ENCODE measurements around the gene SYTL5. TPM values are rescaled to one million over a fixed set of nuclear protein-coding genes. Genes with fewer than 3 reads are reported as not detected.

The SYTL5 gene
- total RNA-seq, 4 donors from 2014 or later = not detected

DNA sequence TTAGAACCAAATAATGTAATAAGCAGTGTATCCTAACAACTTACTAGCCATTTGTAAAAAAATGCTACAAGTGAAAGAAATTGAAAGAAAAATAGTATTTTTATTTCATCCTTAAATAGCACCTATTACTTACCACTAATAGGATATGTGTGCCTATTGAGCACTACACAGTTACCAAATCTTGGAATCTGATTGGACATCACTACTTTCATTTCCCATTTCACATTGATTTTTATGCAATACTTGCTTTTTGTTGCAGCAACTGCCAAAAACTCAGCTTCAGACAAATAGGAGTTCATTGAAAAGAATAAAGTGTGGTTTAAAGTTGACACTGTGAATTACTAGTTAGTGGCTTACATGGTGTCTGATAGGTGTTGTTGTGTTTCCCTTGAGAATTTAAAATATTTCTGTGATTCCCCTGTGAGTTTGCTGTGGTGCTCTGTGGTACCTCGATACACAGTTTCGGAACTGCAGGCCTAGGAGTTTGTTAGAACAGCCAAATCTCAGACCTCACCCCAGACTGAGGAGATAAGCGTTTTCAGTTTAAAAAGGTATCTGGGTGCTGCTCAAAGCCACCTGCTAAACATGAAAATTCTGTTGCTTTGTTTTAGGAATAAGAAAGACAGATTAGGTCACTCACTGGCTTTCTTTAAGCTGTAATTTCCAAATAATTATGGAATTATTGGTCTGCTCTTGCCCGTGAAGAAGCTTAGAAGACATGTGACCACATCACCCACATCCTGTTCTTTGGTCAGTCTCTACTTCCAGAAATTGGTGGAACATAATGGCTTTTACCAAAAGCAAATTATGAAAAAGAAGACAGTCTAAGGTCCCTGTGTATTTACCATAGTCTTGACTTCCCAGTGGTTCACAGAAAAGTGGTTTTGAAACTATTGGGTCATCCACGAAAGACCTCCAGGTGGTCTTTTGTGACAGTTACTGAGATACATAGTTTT is 97.8 kb downstream of the SYTL5 start:
- TF ChIP-seq EP300 (IDR thresholded peaks at IDR 0.05) (no peak), POLR2A (IDR thresholded peaks at IDR 0.05; ENCODE audit: low read depth) (no peak), POLR2AphosphoS5 (IDR thresholded peaks at IDR 0.05) (no peak)
- TF ChIP-seq, protein P1, sequence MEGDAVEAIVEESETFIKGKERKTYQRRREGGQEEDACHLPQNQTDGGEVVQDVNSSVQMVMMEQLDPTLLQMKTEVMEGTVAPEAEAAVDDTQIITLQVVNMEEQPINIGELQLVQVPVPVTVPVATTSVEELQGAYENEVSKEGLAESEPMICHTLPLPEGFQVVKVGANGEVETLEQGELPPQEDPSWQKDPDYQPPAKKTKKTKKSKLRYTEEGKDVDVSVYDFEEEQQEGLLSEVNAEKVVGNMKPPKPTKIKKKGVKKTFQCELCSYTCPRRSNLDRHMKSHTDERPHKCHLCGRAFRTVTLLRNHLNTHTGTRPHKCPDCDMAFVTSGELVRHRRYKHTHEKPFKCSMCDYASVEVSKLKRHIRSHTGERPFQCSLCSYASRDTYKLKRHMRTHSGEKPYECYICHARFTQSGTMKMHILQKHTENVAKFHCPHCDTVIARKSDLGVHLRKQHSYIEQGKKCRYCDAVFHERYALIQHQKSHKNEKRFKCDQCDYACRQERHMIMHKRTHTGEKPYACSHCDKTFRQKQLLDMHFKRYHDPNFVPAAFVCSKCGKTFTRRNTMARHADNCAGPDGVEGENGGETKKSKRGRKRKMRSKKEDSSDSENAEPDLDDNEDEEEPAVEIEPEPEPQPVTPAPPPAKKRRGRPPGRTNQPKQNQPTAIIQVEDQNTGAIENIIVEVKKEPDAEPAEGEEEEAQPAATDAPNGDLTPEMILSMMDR (IDR thresholded peaks at IDR 0.05) = no peak
- intact Hi-C loops (cut with DNase I) = no loop called here
- no peaks in the 10 kb centered on the region for H3K36me3 ChIP-seq
- no peak overlapping the region for H3K4me3 ChIP-seq
- no peaks in the 10 kb centered on the region for H3K4me1 ChIP-seq
- H3K27me3 ChIP-seq = no peaks in the 10 kb centered on the region
- WGBS = 70% methylated on average over 5 of the region's 5 CpGs
- peaks cover 0 to 10% (median 0%) of the 10 kb centered on the region in 4 donors for H3K9me3 ChIP-seq
- DNase-seq (ENCODE audit: extremely low spot score) = no peak
- no peak overlapping the region for H3K27ac ChIP-seq (replicated peaks in 1 of 4)

DNA sequence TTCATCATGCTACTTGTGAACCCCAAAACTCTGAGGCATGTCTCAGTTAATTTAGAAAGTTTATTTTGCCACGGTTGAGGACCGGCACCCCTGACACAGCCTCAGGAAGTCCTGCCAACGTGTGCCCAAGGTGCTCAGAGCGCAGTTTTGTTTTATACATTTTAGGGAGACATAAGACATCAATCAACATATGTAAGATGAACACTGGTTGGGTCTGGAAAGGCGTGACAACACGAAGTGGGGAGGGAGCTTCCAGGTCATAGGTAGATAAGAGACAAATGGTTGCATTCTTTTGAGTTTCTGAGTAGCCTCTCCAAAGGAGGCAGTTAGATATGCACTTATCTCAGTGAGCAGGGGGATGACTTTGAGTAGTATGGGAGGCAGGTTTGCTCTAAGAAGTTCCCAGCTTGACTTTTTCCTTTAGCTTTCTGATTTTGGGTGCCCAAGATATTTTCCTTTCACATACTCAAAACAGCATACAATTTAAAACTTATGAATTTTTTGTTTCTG is 98.9 kb downstream of the SYTL5 start:
- no peak overlapping the region for H3K27ac ChIP-seq (replicated peaks in 1 of 4)
- H3K27me3 ChIP-seq = no peaks in the 10 kb centered on the region
- no peak for TF ChIP-seq POLR2A (IDR thresholded peaks at IDR 0.05; ENCODE audit: low read depth)
- TF ChIP-seq, protein P1 (IDR thresholded peaks at IDR 0.05) = no peak
- no peak for TF ChIP-seq POLR2AphosphoS5 (IDR thresholded peaks at IDR 0.05)
- TF ChIP-seq EP300 (IDR thresholded peaks at IDR 0.05) = no peak
- H3K4me1 ChIP-seq = no peaks in the 10 kb centered on the region
- WGBS = 63% methylated on average over 6 of the region's 6 CpGs
- H3K4me3 ChIP-seq = no peak overlapping the region
- no peak for DNase-seq (ENCODE audit: extremely low spot score)
- H3K36me3 ChIP-seq = no peaks in the 10 kb centered on the region
- no peaks in the 10 kb centered on the region for H3K9me3 ChIP-seq
- intact Hi-C loops (cut with DNase I) = no loop called here

DNA sequence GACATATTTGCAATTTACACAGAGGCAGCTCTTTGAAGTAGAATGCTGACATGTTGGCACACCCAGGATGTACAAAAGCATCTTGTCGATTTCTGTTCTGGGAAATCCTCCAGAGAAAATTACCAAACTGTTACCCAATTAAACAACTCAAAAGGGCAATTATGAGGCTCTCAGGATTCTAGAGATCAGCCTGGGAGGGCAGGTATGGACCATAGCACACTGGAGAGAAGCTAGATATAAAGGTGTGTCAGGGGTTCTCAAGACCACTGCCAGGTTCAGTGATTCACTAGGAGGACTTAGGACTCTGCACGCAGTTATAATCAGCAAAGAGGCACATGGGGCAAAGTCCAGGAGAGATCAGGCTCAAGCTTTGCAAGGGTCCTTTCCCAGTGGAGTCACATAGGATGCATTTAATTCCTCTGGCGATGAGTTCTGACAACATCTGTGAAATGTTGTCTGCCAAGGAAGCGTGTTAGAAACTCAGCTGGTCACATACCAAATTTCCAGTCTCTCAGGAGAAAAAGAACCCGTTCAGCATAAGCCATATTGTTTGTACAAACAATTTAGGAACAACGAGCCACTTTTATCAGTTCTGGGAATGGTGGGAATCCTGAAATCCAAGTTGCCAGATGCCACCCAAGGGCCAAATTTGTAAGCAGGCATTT is 100.8 kb downstream of the SYTL5 start:
- no peak for TF ChIP-seq EP300 (IDR thresholded peaks at IDR 0.05)
- TF ChIP-seq POLR2A (IDR thresholded peaks at IDR 0.05; ENCODE audit: low read depth) = no peak
- TF ChIP-seq, protein P1 (IDR thresholded peaks at IDR 0.05) = no peak
- TF ChIP-seq POLR2AphosphoS5 (IDR thresholded peaks at IDR 0.05) = no peak
- Histone ChIP-seq H3K4me1 (no peaks in the 10 kb centered on the region), H3K36me3 (no peaks in the 10 kb centered on the region), H3K4me3 (no peak overlapping the region), H3K27ac (replicated peaks in 1 of 4) (no peak overlapping the region), H3K27me3 (no peaks in the 10 kb centered on the region), H3K9me3 (no peaks in the 10 kb centered on the region)
- WGBS = 59% methylated on average over 6 of the region's 6 CpGs
- intact Hi-C loops (cut with DNase I) = no loop called here
- DNase-seq (ENCODE audit: extremely low spot score) = no peak

DNA sequence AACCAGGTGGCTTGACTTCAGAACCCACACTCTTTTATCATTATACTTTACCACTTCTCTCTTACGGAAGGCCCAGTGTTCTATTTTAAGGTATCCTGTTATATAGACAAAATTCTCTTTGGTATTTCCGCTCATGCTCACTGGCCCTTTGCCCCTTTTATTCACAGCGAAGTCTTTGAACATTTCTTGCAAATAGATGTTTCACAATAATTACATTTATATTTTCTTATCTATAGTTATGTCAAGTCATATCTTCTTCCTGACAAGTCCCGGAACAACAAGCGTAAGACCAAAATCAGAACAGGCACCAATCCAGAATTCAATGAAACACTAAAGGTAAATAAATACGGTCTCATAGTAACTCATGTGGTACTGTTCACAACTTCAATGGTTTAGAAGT is 102.0 kb downstream of the SYTL5 start:
- TF ChIP-seq, protein P1 (IDR thresholded peaks at IDR 0.05) = no peak
- TF ChIP-seq POLR2A (IDR thresholded peaks at IDR 0.05; ENCODE audit: low read depth) (no peak), EP300 (IDR thresholded peaks at IDR 0.05) (no peak), POLR2AphosphoS5 (IDR thresholded peaks at IDR 0.05) (no peak)
- no peak overlapping the region for H3K27ac ChIP-seq (replicated peaks in 1 of 4)
- no peaks in the 10 kb centered on the region for H3K9me3 ChIP-seq
- no peaks in the 10 kb centered on the region for H3K27me3 ChIP-seq
- no peak for DNase-seq (ENCODE audit: extremely low spot score)
- H3K36me3 ChIP-seq = no peaks in the 10 kb centered on the region
- WGBS = 72% methylated on average over 6 of the region's 6 CpGs
- no peaks in the 10 kb centered on the region for H3K4me1 ChIP-seq
- H3K4me3 ChIP-seq = no peak overlapping the region
- intact Hi-C loops (cut with DNase I) = no loop called here

Data from esophagus muscularis mucosa (tissue), 4 donors.